Gastrocnemius medialis (tissue), 4 donors: ENCODE data around the gene KLHL13. TPM values are rescaled to one million over a fixed set of nuclear protein-coding genes. Genes with fewer than 3 reads are reported as not detected.

Experiments used
- ATAC-seq, 2 donors: fragments of 150-250 bp; one replicate each; pipeline ENCODE4 v1.9.1; 2016
- DNase-seq, 2 donors: peaks; one replicate each; pipeline ENCODE4 v3.0.0-alpha.2; 2019
- H3K27ac ChIP-seq, 4 donors: fragments of 200-600 bp; sonication (generic); 1 replicate in 1 of 4; 2 replicates in 3 of 4; pipeline ENCODE4 v1.5.1; 2016 to 2018; ENCODE audit warnings: mild to moderate bottlenecking in 2 of 4, moderate library complexity in 1 of 4
- H3K27me3 ChIP-seq, 3 donors: fragments of 200-600 bp; sonication (generic) in 2 of 3; 1 replicate in 1 of 3; 2 replicates in 2 of 3; pipeline versions ENCODE4 v1.5.1 to v1.6.0; 2016 to 2019; ENCODE audit warnings: mild to moderate bottlenecking in 1 of 3, moderate library complexity in 1 of 3
- H3K36me3 ChIP-seq, 2 donors: fragments of 200-600 bp; sonication (generic) in 1 of 2; one replicate each; pipeline ENCODE4 v1.5.1; 2017 to 2018
- H3K4me1 ChIP-seq, 2 donors: fragments of 200-600 bp; sonication (generic) in 1 of 2; one replicate each; pipeline ENCODE4 v1.5.1; 2016 to 2017; ENCODE audit warnings: mild to moderate bottlenecking in 2 of 2
- H3K4me3 ChIP-seq, 4 donors: fragments of 200-600 bp; sonication (generic) in 3 of 4; 1 replicate in 1 of 4; 2 replicates in 3 of 4; pipeline ENCODE4 v1.5.1; 2016 to 2019; ENCODE audit warnings: mild to moderate bottlenecking in 2 of 4
- H3K9me3 ChIP-seq, 3 donors: fragments of 200-600 bp; sonication (generic) in 2 of 3; 1 replicate in 1 of 3; 2 replicates in 2 of 3; pipeline ENCODE4 v1.5.1; 2016 to 2019
- POLR2A ChIP-seq, 2 donors: fragments of 450-650 bp; IDR thresholded peaks; one replicate each; pipeline ENCODE4 v1.6.1; 2017; ENCODE audit warnings: antibody characterized with exemption in 2 of 2, mild to moderate bottlenecking in 2 of 2, moderate library complexity in 2 of 2
- in situ Hi-C, 4 donors: fragments of 200-750 bp; cut with MboI; loops; one replicate each; pipeline versions ENCODE4 v1.15.0 to v1.8.0; 2017; ENCODE audit warnings: low sequenced_read_pairs in 4 of 4
- intact Hi-C: fragments of 100-400 bp; cut with DNase I; formaldehyde crosslinking; loops from one replicate; pipeline ENCODE4 v1.15.1; 2023; ENCODE audit warnings: low total_unique reads
- total RNA-seq, 4 donors: library from RNA; depleted of rRNA; stranded (reverse); fragments of >200 nt; gene quantifications; one replicate each; pipeline versions ENCODE4 v1.1.0 to v1.2.3, GENCODE V29; 2016
- TF ChIP-seq, protein P1 (sequence below), 5 experiments: fragments of 450-650 bp in 3 of 5; fragments of 200-600 bp in 2 of 5; sonication (generic) in 2 of 5; IDR thresholded peaks in 4 of 5; conservative IDR thresholded peaks in 1 of 5; 1 replicate in 4 of 5; 2 replicates in 1 of 5; pipeline ENCODE4 v1.5.1; 2016 to 2019; ENCODE audit warnings: antibody characterized with exemption in 5 of 5, mild to moderate bottlenecking in 3 of 5, moderate library complexity in 3 of 5

Gene KLHL13
- total RNA-seq, 4 donors from 2014 or later, result 0.87 to 3.4 (median 1.0) TPM

GRCh38 chrX:117992192-117992723 is 124.4 kb downstream of the KLHL13 start:
- H3K27ac ChIP-seq, result no peak overlapping the region
- DNase-seq (no peak), ATAC-seq (no peak)
- TF ChIP-seq, protein P1, sequence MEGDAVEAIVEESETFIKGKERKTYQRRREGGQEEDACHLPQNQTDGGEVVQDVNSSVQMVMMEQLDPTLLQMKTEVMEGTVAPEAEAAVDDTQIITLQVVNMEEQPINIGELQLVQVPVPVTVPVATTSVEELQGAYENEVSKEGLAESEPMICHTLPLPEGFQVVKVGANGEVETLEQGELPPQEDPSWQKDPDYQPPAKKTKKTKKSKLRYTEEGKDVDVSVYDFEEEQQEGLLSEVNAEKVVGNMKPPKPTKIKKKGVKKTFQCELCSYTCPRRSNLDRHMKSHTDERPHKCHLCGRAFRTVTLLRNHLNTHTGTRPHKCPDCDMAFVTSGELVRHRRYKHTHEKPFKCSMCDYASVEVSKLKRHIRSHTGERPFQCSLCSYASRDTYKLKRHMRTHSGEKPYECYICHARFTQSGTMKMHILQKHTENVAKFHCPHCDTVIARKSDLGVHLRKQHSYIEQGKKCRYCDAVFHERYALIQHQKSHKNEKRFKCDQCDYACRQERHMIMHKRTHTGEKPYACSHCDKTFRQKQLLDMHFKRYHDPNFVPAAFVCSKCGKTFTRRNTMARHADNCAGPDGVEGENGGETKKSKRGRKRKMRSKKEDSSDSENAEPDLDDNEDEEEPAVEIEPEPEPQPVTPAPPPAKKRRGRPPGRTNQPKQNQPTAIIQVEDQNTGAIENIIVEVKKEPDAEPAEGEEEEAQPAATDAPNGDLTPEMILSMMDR (IDR thresholded peaks at IDR 0.05 in 4 of 5, conservative IDR thresholded peaks at IDR 0.05 in 1 of 5), result no peak
- TF ChIP-seq POLR2A (IDR thresholded peaks at IDR 0.05), result no peak
- in situ Hi-C loops, result no loop called here
- no peaks in the 10 kb centered on the region for H3K27me3 ChIP-seq
- H3K4me1 ChIP-seq, result no peaks in the 10 kb centered on the region
- no peaks in the 10 kb centered on the region for H3K36me3 ChIP-seq
- H3K9me3 ChIP-seq, result no peaks in the 10 kb centered on the region
- intact Hi-C loops, result no loop called here
- H3K4me3 ChIP-seq, result no peak overlapping the region

- H3K36me3 ChIP-seq, result no peaks in the 10 kb centered on the region
- intact Hi-C loops, result no loop called here
- ATAC-seq (no peak), DNase-seq (no peak)
- no peaks in the 10 kb centered on the region for H3K27me3 ChIP-seq
- no peaks in the 10 kb centered on the region for H3K9me3 ChIP-seq
- TF ChIP-seq, protein P1 (IDR thresholded peaks at IDR 0.05 in 4 of 5, conservative IDR thresholded peaks at IDR 0.05 in 1 of 5), result no peak
- no peak for TF ChIP-seq POLR2A (IDR thresholded peaks at IDR 0.05)
- in situ Hi-C loops, result no loop called here
- no peak overlapping the region for H3K4me3 ChIP-seq
- H3K4me1 ChIP-seq, result no peaks in the 10 kb centered on the region
- H3K27ac ChIP-seq, result no peak overlapping the region
Observed at GRCh38 chrX:117990438-117990837, 126.2 kb downstream of the KLHL13 start.

DNA sequence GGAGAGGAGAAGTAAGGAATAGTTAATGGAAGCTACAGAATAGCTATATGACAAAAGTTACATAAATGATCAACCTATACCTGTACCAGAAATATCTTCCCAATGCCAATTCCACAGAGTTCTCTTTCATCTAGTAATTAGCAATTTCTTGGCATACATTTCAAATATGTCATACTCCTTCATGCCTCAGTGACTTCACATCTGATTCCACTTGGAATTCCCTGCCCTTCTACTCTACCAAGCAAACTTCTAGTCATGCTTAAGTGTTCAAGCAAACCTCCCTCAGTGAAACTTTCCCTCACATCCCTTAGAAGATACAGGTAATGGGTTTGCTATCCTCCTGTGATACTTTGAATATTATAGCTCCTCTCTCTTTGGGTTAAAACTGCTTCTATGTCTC is 127.1 kb downstream of the KLHL13 start:
- H3K9me3 ChIP-seq, result no peaks in the 10 kb centered on the region
- no peaks in the 10 kb centered on the region for H3K4me1 ChIP-seq
- TF ChIP-seq, protein P1 (IDR thresholded peaks at IDR 0.05 in 4 of 5, conservative IDR thresholded peaks at IDR 0.05 in 1 of 5), result no peak
- no peak for TF ChIP-seq POLR2A (IDR thresholded peaks at IDR 0.05)
- no peaks in the 10 kb centered on the region for H3K36me3 ChIP-seq
- no peak overlapping the region for H3K4me3 ChIP-seq
- intact Hi-C loops, result no loop called here
- DNase-seq, result no peak
- H3K27me3 ChIP-seq, result no peaks in the 10 kb centered on the region
- no peak for ATAC-seq
- H3K27ac ChIP-seq, result no peak overlapping the region
- in situ Hi-C loops, result no loop called here

GRCh38 chrX:117987373-117987772 is 129.2 kb downstream of the KLHL13 start:
- H3K36me3 ChIP-seq, result no peaks in the 10 kb centered on the region
- no peaks in the 10 kb centered on the region for H3K4me1 ChIP-seq
- DNase-seq, result no peak
- TF ChIP-seq POLR2A (IDR thresholded peaks at IDR 0.05), result no peak
- TF ChIP-seq, protein P1 (IDR thresholded peaks at IDR 0.05 in 4 of 5, conservative IDR thresholded peaks at IDR 0.05 in 1 of 5), result no peak
- H3K4me3 ChIP-seq, result no peak overlapping the region
- ATAC-seq, result no peak
- intact Hi-C loops, result no loop called here
- no peaks in the 10 kb centered on the region for H3K27me3 ChIP-seq
- no peaks in the 10 kb centered on the region for H3K9me3 ChIP-seq
- in situ Hi-C loops, result no loop called here
- H3K27ac ChIP-seq, result no peak overlapping the region

- Histone ChIP-seq H3K4me3 (no peak overlapping the region), H3K27me3 (no peaks in the 10 kb centered on the region), H3K27ac (no peak overlapping the region), H3K9me3 (no peaks in the 10 kb centered on the region), H3K4me1 (no peaks in the 10 kb centered on the region), H3K36me3 (no peaks in the 10 kb centered on the region)
- in situ Hi-C loops, result no loop called here
- ATAC-seq (no peak), DNase-seq (no peak)
- intact Hi-C loops, result no loop called here
- no peak for TF ChIP-seq POLR2A (IDR thresholded peaks at IDR 0.05)
- TF ChIP-seq, protein P1 (IDR thresholded peaks at IDR 0.05 in 4 of 5, conservative IDR thresholded peaks at IDR 0.05 in 1 of 5), result no peak
Observed at GRCh38 chrX:117985241-117985640, 131.4 kb downstream of the KLHL13 start.
